Measurements from ENCODE around the gene PDE3A.

- no peak for TF ChIP-seq CTCF (IDR thresholded peaks at IDR 0.05)
- TF ChIP-seq POLR2AphosphoS5 (IDR thresholded peaks at IDR 0.05): no peak
Observed at GRCh38 chr12:20439626-20440025, 71.3 kb downstream of the PDE3A start.

Measured in breast epithelium (tissue), 3 donors.